NCI-H1417 (cell line): ENCODE measurements around the gene ENTPD5.

Experiments
- DNase-seq, 3 experiments: peaks; one replicate each; lab custom pipeline; 2025; lab: John Stamatoyannopoulos, UW

Gene ENTPD5

DNA sequence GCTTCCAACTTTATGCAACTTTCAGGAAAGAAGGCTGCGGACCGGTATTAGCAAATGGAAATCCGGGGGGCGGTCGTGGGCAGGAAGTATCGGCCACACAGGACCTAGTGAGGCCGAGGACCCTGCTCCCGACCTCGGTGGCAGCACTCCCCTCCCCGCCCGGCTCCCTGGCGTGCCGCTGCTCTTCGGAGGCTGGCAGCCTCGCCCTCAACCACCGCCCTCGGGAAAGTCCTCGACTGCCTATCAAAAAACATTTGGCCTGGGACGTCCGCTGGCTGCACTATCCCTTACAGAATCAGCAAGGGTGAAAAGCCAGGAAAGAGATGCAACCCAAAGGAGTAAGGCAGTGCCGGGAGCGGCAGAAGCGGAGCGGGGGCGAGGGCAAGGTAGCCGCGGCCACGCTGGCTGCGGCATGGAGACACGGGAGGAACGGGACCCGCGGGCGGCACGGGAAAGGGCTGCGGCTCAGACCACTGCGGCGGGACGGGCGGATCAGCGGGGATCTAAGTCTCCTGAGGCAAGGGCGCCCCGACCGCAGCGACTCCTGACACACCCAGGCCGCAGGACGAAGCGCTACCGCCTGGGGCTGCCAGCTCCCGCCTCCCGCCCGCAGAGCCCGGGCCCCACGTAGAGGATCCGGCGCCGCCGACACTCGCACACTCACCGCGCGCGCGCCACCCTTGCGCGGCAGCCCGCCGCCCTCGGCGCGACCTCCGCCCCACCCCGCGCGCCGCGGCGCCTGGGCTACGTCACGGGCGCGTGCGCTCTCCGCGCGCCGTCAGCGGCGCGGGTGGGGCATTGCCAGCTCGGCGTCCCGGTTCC, at the start of gene ENTPD5, which contains the start of gene BBOF1:
TSS of gene ENTPD5 (minus strand) at position 703 of the 822 bp plus-strand sequence. CDS start 31,186 bp downstream, outside the sequence.
TSS of gene BBOF1 (plus strand) at position 764 of the 822 bp plus-strand sequence. CDS start 130 bp downstream, outside the sequence.
- peak; percentile 92 to 95 (median 95) for DNase-seq

DNA sequence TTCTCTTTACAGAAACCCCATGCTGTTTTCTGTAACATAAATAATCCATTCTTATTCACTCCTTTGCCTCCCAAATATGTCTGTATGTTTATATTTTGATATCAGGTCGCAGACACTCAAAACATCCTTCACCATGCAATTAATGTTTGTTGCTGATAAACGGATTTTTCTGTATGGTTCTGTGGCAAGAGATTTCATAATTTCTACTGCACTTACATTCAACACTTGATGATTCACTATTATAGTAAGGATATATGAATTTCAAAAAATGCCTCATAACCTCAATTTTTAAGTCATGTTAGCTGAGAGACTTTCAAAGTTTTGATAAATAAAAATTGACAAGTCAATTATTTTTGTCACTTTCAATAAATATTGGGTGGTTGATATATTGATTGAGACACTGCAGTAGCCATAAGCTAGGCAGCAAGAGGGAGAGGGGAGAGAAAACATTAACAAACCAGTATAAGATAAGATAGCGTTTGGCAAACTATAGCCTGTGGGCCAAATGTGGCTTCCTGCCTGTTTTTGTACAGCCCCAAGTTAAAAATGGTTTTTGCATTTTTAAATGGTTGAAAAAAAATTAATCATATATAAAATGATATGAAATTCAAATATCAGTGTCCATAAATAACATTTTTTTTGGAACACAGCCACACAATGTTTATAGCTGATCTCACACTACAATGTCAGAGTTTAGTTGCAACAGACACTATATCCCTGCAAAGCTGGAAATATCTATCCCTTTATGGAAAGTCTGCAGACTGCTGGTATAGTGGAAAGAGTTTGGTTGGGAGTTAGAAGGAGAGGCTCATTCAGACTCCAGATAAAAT, 46.9 kb upstream of the ENTPD5 start:
- DNase-seq = no peak

GRCh38 chr14:74064883-74065282, 45.8 kb upstream of the ENTPD5 start:
- DNase-seq = no peak

DNA sequence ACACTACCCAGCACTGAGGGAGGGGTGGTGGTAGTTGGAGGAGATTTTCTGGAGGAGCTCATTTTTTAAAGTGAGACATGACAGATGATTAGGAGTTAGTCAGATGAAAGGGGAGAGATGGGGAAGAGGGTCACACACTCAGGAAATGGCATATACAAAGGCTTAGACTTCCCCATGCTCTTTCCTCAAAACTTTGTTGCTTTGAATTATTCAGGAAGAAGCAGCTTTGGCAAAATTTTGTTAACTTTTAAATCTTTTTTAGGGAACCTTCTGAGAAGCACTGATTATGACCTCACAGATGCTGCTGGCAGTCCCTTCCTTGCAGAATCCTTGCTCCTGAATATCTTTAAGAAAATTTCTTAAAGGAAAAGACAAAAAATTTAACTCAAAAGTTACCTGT, 45.3 kb upstream of the ENTPD5 start:
- DNase-seq = no peak

- no peak for DNase-seq
Measured at GRCh38 chr14:74062809-74063150, 43.7 kb upstream of the ENTPD5 start.

DNA sequence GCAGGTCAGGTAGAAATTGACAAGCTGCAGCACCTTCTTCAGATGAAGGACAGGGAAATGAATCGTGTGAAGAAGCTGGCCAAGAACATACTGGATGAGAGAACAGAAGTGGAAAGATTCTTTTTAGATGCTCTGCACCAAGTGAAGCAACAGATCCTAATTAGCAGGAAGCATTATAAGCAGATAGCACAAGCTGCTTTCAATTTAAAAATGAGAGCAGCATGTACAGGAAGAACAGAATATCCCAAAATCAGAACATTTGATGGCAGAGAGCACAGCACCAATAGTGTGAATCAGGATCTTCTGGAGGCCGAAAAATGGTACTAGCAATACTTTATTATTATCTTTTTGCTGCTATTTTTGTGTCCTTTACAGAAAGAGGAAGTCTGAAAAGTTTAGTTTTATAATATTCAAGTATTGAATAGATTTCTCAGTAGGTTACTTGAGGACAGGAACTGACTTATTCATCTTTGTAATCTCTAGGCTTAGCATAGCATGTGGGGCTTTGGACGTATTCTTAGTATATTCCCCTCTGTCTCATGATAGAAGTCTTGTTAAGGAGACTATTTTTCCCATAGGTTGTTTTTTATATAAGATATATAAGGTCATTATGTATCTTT, 30.9 kb upstream of the ENTPD5 start:
- DNase-seq = no peak

DNA sequence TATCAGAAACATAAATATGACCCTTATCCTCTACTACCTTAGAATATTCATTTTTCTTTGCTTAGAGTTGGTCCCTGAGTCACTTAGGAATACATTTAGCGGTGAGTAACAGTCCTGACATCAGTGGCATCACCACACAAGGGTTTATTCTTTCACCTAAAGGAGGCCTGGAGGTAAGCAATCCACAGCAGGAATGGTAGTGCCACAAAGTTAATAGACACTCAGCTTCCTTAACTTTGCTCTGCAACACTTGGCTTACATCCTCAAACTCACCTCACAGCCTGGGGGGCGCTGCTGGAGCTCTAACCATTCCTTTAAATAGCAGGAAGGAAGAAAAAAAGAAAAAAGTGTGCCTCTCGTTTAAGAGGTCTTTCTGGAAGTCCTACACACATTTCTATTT, 29.2 kb upstream of the ENTPD5 start:
- DNase-seq = no peak

GRCh38 chr14:74045522-74045921, 26.4 kb upstream of the ENTPD5 start:
- DNase-seq = no peak

GRCh38 chr14:74042296-74042695, 23.2 kb upstream of the ENTPD5 start:
- DNase-seq = no peak

DNA sequence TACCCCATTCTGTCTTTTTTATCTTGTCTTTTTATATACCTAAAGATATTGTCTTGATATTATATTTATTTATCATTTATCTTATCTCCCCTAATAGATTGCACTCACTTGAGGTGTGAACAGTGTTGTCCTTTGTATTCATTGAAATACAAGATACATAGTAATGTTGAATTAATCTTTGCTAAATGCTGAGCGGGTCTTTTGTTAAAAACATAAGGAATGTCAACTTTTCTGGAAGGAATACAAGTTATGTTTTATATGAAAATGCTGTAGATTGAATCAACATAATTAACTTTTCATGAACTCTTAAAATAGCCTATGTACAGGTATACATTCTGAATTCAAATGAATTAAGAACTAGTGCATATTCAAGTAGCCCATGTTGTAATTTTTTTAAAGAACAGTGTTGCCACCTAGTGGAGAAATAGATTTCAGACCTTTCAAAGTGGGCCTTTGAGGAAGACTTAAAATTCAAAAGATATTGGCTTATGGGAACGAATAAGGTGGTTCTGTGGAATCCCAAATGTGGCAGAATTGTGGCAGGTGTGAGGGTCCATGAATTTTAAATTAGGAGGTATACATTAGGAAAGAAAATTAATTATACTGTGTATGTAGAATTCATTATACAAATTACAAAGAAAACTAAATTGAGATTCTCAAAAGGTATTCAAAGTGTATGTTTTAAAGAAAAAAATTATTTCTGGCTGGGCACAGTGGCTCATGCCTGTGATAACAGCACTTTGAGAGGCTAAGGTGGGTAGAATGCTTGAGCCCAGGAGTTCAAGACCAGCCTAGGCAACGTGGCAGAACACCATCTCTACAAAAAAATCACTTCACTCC, 19.2 kb upstream of the ENTPD5 start:
- DNase-seq = peak; percentile 18 to 80 (median 74)

DNA sequence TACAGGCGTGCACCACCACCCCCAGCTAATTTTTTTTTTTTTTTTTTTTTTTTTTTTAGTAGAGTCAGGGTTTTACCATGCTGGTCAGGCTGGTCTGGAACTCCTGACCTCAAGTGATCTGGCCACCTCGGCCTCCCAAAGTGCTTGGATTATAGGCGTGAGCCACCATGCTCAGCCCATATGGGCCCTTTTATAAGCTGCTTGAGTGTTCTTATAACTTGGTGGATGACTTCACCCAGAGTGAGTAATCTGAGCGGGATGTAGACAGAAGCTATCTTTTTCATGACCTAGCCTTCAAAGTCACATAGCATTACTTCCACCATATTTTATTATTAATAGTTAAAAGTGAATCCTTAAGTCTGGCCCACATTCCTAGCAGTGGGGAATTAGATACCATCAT, 16.5 kb upstream of the ENTPD5 start:
- DNase-seq = no peak

GRCh38 chr14:74034572-74034971, 15.5 kb upstream of the ENTPD5 start:
- no peak for DNase-seq

GRCh38 chr14:74029136-74029535, 10.0 kb upstream of the ENTPD5 start:
- no peak for DNase-seq

DNA sequence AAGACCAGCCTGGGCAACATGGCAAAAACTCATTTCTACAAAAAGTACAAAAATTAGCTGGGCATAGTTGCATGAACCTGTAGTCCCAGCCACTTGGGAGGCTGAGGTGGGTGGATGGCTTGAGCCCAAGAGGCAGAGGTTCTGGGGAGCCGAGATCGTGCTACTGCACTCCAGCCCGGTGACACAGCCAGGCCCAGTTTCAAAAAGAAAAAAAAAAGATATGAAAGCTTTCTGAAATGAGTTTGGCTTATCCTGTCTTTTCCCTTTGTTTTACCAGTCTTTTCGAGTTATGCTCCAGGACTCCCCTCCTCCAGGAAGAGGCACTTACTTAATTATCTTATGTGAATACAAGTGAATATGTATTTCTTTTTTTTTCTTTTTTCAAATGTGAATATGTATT, 3.3 kb upstream of the ENTPD5 start:
- no peak for DNase-seq

- no peak for DNase-seq
Measured at GRCh38 chr14:74019408-74020137, 485 bp upstream of the ENTPD5 start.

GRCh38 chr14:74018174-74018585, 908 bp downstream of the ENTPD5 start:
- no peak for DNase-seq

DNA sequence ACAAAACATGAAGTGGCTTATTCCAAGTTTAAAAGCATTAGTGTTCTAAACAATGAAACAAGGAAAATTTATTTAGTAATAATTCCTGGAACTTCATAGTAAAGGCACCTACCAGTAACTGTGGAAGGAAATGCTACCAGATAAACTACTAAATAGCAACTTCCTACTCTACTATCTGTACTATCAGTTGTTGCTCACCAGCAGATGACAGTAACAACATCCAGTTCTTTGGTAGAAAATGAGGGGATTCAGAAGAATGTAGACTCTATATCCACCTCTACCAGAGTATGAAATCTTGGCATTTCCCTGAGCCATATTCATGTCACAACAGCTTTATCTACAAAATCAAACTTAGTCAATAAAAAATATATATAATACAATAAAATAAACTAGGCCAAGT, 3.1 kb downstream of the ENTPD5 start:
- DNase-seq = no peak

GRCh38 chr14:74015176-74015575, 3.9 kb downstream of the ENTPD5 start:
- no peak for DNase-seq

DNA sequence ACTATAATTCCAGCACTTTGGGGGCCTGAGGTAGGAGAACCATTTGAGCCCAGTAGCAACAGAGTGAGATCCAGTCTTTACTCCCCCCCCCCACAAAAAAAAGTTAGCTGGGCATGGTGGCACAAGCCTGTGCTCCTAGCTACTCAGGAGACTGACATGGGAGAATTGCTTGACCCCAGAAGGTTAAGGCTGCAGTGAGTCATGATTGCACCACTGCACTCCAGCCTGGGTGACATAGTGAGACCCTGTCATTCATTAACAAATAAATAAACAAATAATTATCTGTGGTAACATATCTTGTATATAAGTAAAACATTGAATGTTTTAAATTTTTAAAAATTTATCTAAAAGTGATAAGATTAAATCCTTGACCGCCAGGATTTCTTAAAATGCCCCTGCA, 4.8 kb downstream of the ENTPD5 start:
- DNase-seq = no peak

GRCh38 chr14:74008843-74009499, 10.1 kb downstream of the ENTPD5 start:
- no peak for DNase-seq
